A673 (cell line): ENCODE measurements around the gene TBC1D22A.

Experiments used
- EZH2 ChIP-seq: fragments of 200-600 bp; sonication (generic); IDR thresholded peaks from 2 replicates; pipeline ENCODE4 v1.6.1; 2017; ENCODE audit warnings: borderline replicate concordance, low read depth, mild to moderate bottlenecking, mixed read lengths, antibody characterized with exemption, low read length; ENCODE audit not compliant: poor library complexity, severe bottlenecking
- TF ChIP-seq, protein P1 (sequence below): fragments of 300-800, 200-600 bp; sonication (generic); conservative IDR thresholded peaks from 2 replicates; pipeline ENCODE4 v1.5.1; 2017; ENCODE audit warnings: low read depth, mild to moderate bottlenecking, antibody characterized with exemption, low read length, moderate library complexity, mixed read lengths

DNA sequence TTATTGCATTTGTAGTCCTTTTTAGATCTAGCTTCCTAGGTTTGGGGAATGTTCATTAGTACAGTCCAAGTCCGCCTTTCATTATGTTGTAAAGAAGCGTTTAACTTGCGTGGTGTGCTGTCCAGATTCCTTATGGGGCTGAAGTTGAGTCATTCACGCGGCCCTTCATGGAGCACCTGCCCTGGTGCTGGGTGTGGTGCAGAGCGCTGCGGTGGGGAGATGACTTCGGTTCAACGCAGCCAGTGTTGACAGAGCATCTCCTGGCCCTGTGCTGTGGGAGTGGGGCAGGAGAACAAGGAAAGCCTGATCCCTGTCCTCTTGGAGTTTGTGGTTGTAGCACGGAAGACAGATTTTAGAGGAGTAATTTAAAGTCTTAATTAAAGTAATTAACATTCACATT is 152.0 kb downstream of the TBC1D22A start:
- TF ChIP-seq, protein P1, sequence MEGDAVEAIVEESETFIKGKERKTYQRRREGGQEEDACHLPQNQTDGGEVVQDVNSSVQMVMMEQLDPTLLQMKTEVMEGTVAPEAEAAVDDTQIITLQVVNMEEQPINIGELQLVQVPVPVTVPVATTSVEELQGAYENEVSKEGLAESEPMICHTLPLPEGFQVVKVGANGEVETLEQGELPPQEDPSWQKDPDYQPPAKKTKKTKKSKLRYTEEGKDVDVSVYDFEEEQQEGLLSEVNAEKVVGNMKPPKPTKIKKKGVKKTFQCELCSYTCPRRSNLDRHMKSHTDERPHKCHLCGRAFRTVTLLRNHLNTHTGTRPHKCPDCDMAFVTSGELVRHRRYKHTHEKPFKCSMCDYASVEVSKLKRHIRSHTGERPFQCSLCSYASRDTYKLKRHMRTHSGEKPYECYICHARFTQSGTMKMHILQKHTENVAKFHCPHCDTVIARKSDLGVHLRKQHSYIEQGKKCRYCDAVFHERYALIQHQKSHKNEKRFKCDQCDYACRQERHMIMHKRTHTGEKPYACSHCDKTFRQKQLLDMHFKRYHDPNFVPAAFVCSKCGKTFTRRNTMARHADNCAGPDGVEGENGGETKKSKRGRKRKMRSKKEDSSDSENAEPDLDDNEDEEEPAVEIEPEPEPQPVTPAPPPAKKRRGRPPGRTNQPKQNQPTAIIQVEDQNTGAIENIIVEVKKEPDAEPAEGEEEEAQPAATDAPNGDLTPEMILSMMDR = no peak
- no peak for TF ChIP-seq EZH2
